ENCODE results near the gene DGCR2. TPM values are rescaled to one million over a fixed set of nuclear protein-coding genes. Genes with fewer than 3 reads are reported as not detected.

DGCR2 gene
- total and polyA plus RNA-seq, 10 of the 15 experiments (the other 5 are each of a cell fraction or from before 2014, with no cell fraction given), result 0.19 to 28.4 (median 16.0) TPM

GRCh38 chr22:19114984-19115552 lies 7.1 kb downstream of the DGCR2 start (continued):
- TF ChIP-seq ZBTB40 (IDR thresholded peaks at IDR 0.05; ENCODE audit: borderline replicate concordance) (no peak), SREBF1 (IDR thresholded peaks at IDR 0.05; ENCODE audit: low read length) (no peak), YY1 (IDR thresholded peaks at IDR 0.05; ENCODE audit: low read depth, low read length) (no peak)

- H2AFZ ChIP-seq (ENCODE audit: control insufficient read depth, low read depth, low read length), result no peak overlapping the region
- H3K4me2 ChIP-seq (ENCODE audit: control insufficient read depth, insufficient read depth), result no peak overlapping the region
- FAIRE-seq (no peak), ATAC-seq (no peak), DNase-seq (ENCODE audit: low read depth, low spot score) (no peak)
- no TSS peak for BruUV-seq (replicated peaks)
- peaks cover 74% of the 10 kb centered on the region for H3K79me2 ChIP-seq (ENCODE audit: control insufficient read depth, insufficient read depth, low read length)
- ChIA-PET RAD21 (ENCODE audit: unreplicated experiment) (interaction anchor here (0.7 kb wide), 1 partner anchor 36 kb away, joined by 3 read pairs; no protein-coding TSS in a partner anchor), POLR2A (interaction anchor here (0.6 to 1.3 kb wide), 2 partner anchors 9 to 638 kb away, joined by 4 to 6 read pairs; partner anchors contain the start of gene DGCR2), CTCF (interaction anchor here (1.6 kb wide), 1 partner anchor 23 kb away, joined by 4 read pairs; no protein-coding TSS in a partner anchor), SMC1A (ENCODE audit: uncharacterized antibody, unreplicated experiment) (no interaction called here)
- no peak overlapping the region for H3K27ac ChIP-seq (ENCODE audit: control insufficient read depth, insufficient read depth)
- intact Hi-C loops (cut with micrococcal nuclease; ENCODE audit: unreplicated experiment), result no loop called here
- no peak overlapping the region for H3K9ac ChIP-seq (ENCODE audit: control insufficient read depth, insufficient read depth, low read length)
- H3K36me3 ChIP-seq (ENCODE audit: control insufficient read depth in 2 of 2, insufficient read depth in 2 of 2, low read length in 1 of 2), result no peaks in the 10 kb centered on the region; a peak in 2 of 4 replicates
- no peaks in the 10 kb centered on the region for H3K9me3 ChIP-seq (replicated peaks; ENCODE audit: control insufficient read depth, insufficient read depth, low read length)
- H3K4me1 ChIP-seq (ENCODE audit: control insufficient read depth, insufficient read depth, low read length), result peaks cover 23% of the 10 kb centered on the region
- 94% methylated on average over 5 of the region's 5 CpGs for WGBS (ENCODE audit: insufficient coverage, insufficient replicate concordance, low lambda C conversion rate, missing lambda C conversion rate)
- TF ChIP-seq MTA3 (IDR thresholded peaks at IDR 0.05; ENCODE audit: borderline replicate concordance, low read length) (no peak), E4F1 (IDR thresholded peaks at IDR 0.05; ENCODE audit: borderline replicate concordance, partially characterized antibody) (no peak), RELA (IDR thresholded peaks at IDR 0.05; ENCODE audit: borderline replicate concordance, partially characterized antibody) (no peak), ZNF622 (IDR thresholded peaks at IDR 0.05) (no peak)
- no peaks in the 10 kb centered on the region for H3K27me3 ChIP-seq (replicated peaks in 1 of 2; ENCODE audit: control insufficient read depth in 2 of 2, insufficient read depth in 2 of 2, low read length in 1 of 2)
- peaks cover 6% of the 10 kb centered on the region for H4K20me1 ChIP-seq (ENCODE audit: control insufficient read depth, insufficient read depth)
- H3K4me3 ChIP-seq, result no peak overlapping the region
- in situ Hi-C loops (cut with MboI), result no loop called here
Measured at GRCh38 chr22:19113429-19113828, 8.8 kb downstream of the DGCR2 start.
